OCI-LY1 (cell line): ENCODE measurements around the gene TMED4.
A peak's percentile ranks its signal among the peaks of the same experiment; 100 is the strongest.
"Not testable (repeated sequence)": the region's sequence is repeated elsewhere in the genome, so short reads cannot be mapped to it uniquely, and the experiment has no call there.

Experiments used
- H2AFZ ChIP-seq: fragments of 200-600 bp; sonication (generic), shearing (Covaris generic); 2 replicates; pipeline ENCODE4 v1.6.0; 2014; ENCODE audit warnings: antibody characterized with exemption, mild to moderate bottlenecking, low read length
- H3F3A ChIP-seq: fragments of 200-600 bp; sonication (generic), shearing (Covaris generic); 2 replicates; pipeline ENCODE4 v1.6.0; 2014; ENCODE audit warnings: mild to moderate bottlenecking, antibody characterized with exemption, low read length, moderate library complexity; ENCODE audit not compliant: insufficient read depth
- H3K27ac ChIP-seq: fragments of 200-600 bp; sonication (generic); 2 replicates; pipeline ENCODE4 v1.5.1; 2014; ENCODE audit warnings: low read length, mixed run types, mild to moderate bottlenecking, low read depth; ENCODE audit not compliant: poor library complexity, severe bottlenecking
- H3K27me3 ChIP-seq: fragments of 200-600 bp; sonication (generic); 2 replicates; pipeline ENCODE4 v1.6.0; 2014; ENCODE audit warnings: antibody characterized with exemption, mild to moderate bottlenecking, low read length, moderate library complexity; ENCODE audit not compliant: insufficient read depth
- H3K36me3 ChIP-seq: fragments of 200-600 bp; sonication (generic); 2 replicates; pipeline ENCODE4 v1.6.1; 2014; ENCODE audit warnings: mild to moderate bottlenecking, antibody characterized with exemption, low read length, moderate library complexity, mixed read lengths; ENCODE audit not compliant: insufficient read depth
- H3K4me1 ChIP-seq: fragments of 200-600 bp; sonication (generic); 2 replicates; pipeline ENCODE4 v1.5.1; 2014; ENCODE audit warnings: mild to moderate bottlenecking, low read length, moderate library complexity; ENCODE audit not compliant: insufficient read depth, severe bottlenecking
- H3K4me2 ChIP-seq: fragments of 200-600 bp; sonication (generic), shearing (Covaris generic); 2 replicates; pipeline ENCODE4 v1.6.1; 2014; ENCODE audit warnings: low read length
- H3K4me3 ChIP-seq: fragments of 200-600 bp; sonication (generic); 2 replicates; pipeline ENCODE4 v1.5.1; 2014; ENCODE audit warnings: low read length, low read depth, mild to moderate bottlenecking, mixed read lengths; ENCODE audit not compliant: poor library complexity, severe bottlenecking
- H3K79me2 ChIP-seq: fragments of 200-600 bp; shearing (Covaris generic); 2 replicates; pipeline ENCODE4 v1.6.1; 2016; ENCODE audit warnings: mixed run types, low read length, mixed read lengths; ENCODE audit not compliant: insufficient read depth
- H3K9ac ChIP-seq: fragments of 200-600 bp; sonication (generic), shearing (Covaris generic); 2 replicates; pipeline ENCODE4 v1.6.1; 2014; ENCODE audit warnings: mild to moderate bottlenecking, low read length, mixed read lengths
- H3K9me2 ChIP-seq: fragments of 200-600 bp; sonication (generic), shearing (Covaris generic); 2 replicates; pipeline ENCODE4 v1.6.1; 2014; ENCODE audit warnings: low read depth, mild to moderate bottlenecking, low read length, mixed read lengths
- H3K9me3 ChIP-seq: fragments of 200-600 bp; shearing (Covaris generic); 2 replicates; pipeline ENCODE4 v1.6.1; 2014; ENCODE audit warnings: low read length, mixed read lengths
- H4K20me1 ChIP-seq: fragments of 200-600 bp; sonication (generic), shearing (Covaris generic); 2 replicates; pipeline ENCODE4 v1.6.0; 2016; ENCODE audit warnings: mild to moderate bottlenecking, low read length; ENCODE audit not compliant: insufficient read depth
- EZH2 ChIP-seq: fragments of 200-600 bp; sonication (generic), shearing (Covaris generic); IDR thresholded peaks from 2 replicates; pipeline ENCODE4 v1.8.0; 2017; ENCODE audit warnings: borderline replicate concordance, mixed run types, mild to moderate bottlenecking, antibody characterized with exemption, low read length, moderate library complexity, mixed read lengths
- TF ChIP-seq, protein P1 (sequence below): fragments of 200-600 bp; sonication (generic), shearing (Covaris generic); IDR thresholded peaks from 2 replicates; pipeline ENCODE4 v1.5.1; 2017; ENCODE audit warnings: mild to moderate bottlenecking, antibody characterized with exemption, low read length, moderate library complexity, mixed read lengths

Gene TMED4

DNA sequence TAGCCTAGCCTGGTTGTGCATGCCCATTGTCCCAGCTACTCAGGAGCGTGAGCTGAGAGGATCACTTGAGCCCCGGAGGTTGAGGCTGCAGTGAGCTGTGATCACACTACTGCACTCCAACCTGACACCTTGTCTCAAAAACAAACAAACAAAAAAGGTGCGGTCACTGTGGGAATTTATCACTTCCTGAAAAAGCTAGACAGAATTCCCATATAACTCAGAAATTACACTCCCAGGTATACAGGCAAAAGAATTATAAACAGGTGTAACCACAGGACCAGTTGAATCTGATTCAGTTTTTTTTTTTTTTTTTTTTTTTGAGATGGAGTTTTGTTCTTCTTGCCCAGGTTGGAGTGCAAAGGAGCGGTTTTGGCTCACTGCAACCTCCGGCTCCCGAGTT is 21.2 kb upstream of the TMED4 start:
- H3K4me2 ChIP-seq, result peak overlapping the region; percentile 12; the same call in 1 of the 2 replicates
- peak overlapping the region; percentile 23; the same call in 1 of the 2 replicates for H3K9ac ChIP-seq
- H2AFZ ChIP-seq, result no peak overlapping the region
- H3K79me2 ChIP-seq, result peaks cover 12% of the 10 kb centered on the region
- TF ChIP-seq EZH2, result no peak
- TF ChIP-seq, protein P1, sequence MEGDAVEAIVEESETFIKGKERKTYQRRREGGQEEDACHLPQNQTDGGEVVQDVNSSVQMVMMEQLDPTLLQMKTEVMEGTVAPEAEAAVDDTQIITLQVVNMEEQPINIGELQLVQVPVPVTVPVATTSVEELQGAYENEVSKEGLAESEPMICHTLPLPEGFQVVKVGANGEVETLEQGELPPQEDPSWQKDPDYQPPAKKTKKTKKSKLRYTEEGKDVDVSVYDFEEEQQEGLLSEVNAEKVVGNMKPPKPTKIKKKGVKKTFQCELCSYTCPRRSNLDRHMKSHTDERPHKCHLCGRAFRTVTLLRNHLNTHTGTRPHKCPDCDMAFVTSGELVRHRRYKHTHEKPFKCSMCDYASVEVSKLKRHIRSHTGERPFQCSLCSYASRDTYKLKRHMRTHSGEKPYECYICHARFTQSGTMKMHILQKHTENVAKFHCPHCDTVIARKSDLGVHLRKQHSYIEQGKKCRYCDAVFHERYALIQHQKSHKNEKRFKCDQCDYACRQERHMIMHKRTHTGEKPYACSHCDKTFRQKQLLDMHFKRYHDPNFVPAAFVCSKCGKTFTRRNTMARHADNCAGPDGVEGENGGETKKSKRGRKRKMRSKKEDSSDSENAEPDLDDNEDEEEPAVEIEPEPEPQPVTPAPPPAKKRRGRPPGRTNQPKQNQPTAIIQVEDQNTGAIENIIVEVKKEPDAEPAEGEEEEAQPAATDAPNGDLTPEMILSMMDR, result no peak
- no peak overlapping the region for H3K4me3 ChIP-seq
- H3K9me2 ChIP-seq, result no peaks in the 10 kb centered on the region
- no peaks in the 10 kb centered on the region for H4K20me1 ChIP-seq
- H3K27me3 ChIP-seq, result no peaks in the 10 kb centered on the region
- peaks cover 56% of the 10 kb centered on the region for H3K4me1 ChIP-seq
- H3K27ac ChIP-seq, result peak overlapping the region; percentile 85
- 0 out of 2 replicates have a peak, but pooled peaks cover 4% of the 10 kb centered on the region for H3K36me3 ChIP-seq
- H3K9me3 ChIP-seq, result peaks cover 3% of the 10 kb centered on the region; the same call in 1 of the 2 replicates
- H3F3A ChIP-seq, result no peaks in the 10 kb centered on the region; the same call in 1 of the 2 replicates

DNA sequence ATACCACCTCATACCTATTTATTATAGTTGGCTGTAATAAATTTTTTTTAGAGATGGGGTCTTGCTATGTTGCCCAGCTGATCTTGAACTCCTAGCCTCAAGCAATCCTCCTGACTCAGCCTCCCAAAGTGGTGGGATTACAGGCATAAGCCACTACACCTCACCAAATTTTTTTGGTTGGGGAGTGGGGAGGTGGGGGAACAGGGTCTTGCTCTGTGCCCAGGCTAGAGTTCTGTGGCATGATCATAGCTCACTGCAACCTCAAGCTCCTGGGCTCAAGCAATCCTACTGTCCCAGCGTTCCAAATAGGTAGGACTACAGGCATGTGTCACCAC is 20.5 kb upstream of the TMED4 start:
- Histone ChIP-seq H3K27ac (peak overlapping the region; percentile 85), H3K9ac (peak overlapping the region; percentile 23; the same call in 1 of the 2 replicates), H3K4me3 (no peak overlapping the region), H3K36me3 (no peaks in the 10 kb centered on the region), H3K4me1 (peaks cover 49% of the 10 kb centered on the region), H3K4me2 (peak overlapping the region; percentile 12; the same call in 1 of the 2 replicates), H3K9me3 (peaks cover 3% of the 10 kb centered on the region; the same call in 1 of the 2 replicates), H3K79me2 (peaks cover 5% of the 10 kb centered on the region), H3K9me2 (no peaks in the 10 kb centered on the region), H4K20me1 (no peaks in the 10 kb centered on the region), H2AFZ (no peak overlapping the region), H3K27me3 (no peaks in the 10 kb centered on the region), H3F3A (no peaks in the 10 kb centered on the region; the same call in 1 of the 2 replicates)
- no peak for TF ChIP-seq EZH2
- TF ChIP-seq, protein P1, result no peak

DNA sequence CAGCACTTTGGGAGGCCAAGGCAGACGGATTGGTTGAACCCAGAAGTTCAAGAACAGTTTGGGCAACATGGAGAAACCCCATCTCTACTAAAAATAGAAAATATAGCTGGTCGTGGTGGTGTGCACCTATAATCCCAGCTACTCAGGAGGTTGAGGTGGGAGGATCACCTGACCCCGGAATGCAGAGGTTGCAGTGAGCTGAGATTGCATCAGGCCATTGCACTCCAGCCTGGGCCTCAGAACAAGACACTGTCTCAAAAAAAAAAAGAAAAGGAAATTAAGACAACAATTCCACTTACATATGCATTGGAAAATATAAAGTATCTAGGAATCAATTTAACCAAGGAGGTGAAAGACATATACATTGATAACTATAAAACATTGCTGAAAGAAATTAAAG is 17.2 kb upstream of the TMED4 start:
- no peaks in the 10 kb centered on the region for H3K9me2 ChIP-seq
- no peaks in the 10 kb centered on the region for H3K79me2 ChIP-seq
- no peak overlapping the region for H3K9ac ChIP-seq
- no peak overlapping the region for H2AFZ ChIP-seq
- H4K20me1 ChIP-seq, result no peaks in the 10 kb centered on the region
- no peaks in the 10 kb centered on the region for H3K36me3 ChIP-seq
- TF ChIP-seq, protein P1, result no peak
- TF ChIP-seq EZH2, result no peak
- no peak overlapping the region for H3K27ac ChIP-seq
- H3K9me3 ChIP-seq, result peaks cover 3% of the 10 kb centered on the region; the same call in 1 of the 2 replicates
- H3K4me3 ChIP-seq, result no peak overlapping the region
- H3K4me1 ChIP-seq, result peaks cover 43% of the 10 kb centered on the region
- no peak overlapping the region for H3K4me2 ChIP-seq
- H3K27me3 ChIP-seq, result no peaks in the 10 kb centered on the region
- no peaks in the 10 kb centered on the region; the same call in 1 of the 2 replicates for H3F3A ChIP-seq

DNA sequence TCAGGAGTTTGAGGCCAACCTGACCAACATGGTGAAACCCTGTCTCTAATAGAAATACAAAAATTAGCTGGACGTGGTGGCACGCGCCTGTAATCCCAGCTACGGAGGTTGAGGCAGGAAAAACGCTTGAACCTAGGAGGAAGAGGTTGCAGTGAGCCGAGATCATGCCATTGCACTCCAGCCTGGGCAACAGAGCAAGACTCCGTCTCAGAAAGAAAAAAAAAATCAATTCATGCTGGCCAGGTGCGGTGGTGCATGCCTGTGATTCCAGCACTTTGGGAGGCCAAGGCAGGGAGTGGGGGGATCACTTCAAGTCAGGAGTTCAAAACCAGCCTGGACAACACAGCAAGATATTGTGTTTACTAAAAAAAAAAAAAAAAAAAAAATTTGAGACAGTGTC is 15.2 kb upstream of the TMED4 start:
- not testable (repeated sequence) for H3F3A ChIP-seq, H3K36me3 ChIP-seq, H3K27ac ChIP-seq, H3K9me2 ChIP-seq, H4K20me1 ChIP-seq, H3K9me3 ChIP-seq, H3K4me3 ChIP-seq, H3K4me2 ChIP-seq, H3K9ac ChIP-seq, H3K79me2 ChIP-seq, H3K27me3 ChIP-seq, H2AFZ ChIP-seq
- peaks cover 25% of the 10 kb centered on the region for H3K4me1 ChIP-seq
